HG03095 (cell line): ENCODE results near the gene CD9.
"Not testable (repeated sequence)": the region's sequence is repeated elsewhere in the genome, so short reads cannot be mapped to it uniquely, and the experiment has no call there.

Experiments used
- ATAC-seq: cut with Tn5 transposase; IDR thresholded peaks from one replicate; pipeline ENCODE4 v1.9.1; 2021; ENCODE audit warnings: moderate library complexity; ENCODE audit not compliant: unreplicated experiment

Gene CD9

DNA sequence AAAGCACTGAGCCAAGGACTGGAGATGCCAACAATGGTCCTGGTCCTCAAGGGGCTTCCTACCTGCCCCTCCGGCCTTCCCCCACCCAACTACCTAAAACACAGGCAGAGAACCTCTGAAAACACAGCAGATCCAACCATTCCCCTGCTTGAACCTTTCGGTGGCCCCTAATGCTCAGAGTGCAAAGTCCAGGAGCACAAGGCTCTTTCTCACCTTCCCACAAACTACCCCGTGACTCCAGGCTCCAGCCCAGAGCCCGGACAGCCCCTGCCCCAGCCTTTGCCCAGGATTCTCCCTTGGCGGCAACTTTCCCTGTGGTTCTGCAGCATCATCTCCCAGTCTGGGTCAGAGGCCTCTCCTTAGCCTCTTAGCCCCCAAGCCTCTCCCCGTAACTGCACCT lies 1.6 kb upstream of the CD9 start:
- no peak for ATAC-seq

DNA sequence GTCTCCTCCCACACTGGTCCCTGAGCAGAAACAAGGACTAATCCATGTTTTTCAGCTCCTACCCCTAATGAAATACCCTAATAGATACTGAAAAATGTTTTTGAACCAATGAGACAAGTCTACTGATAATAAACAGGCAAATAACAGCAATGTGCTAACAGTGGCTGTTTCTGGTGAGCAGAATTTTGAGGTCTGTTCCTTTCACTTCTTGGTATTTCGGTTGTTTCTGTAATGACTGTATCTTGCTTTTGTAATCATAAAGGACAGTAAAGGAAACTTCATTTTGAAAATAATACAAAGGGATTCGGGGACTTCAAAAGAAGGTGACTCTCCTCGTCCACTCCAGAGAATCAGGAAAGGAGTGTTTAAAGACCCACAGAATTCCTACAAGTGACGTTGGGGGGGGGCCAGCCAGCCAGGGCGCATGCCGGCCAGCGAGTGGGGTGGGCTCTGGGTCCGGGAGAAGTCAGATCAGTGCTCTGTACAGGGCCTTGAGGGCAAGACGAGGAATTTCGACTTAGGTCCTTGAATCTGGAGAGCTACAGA lies 1.1 kb upstream of the CD9 start:
- no peak for ATAC-seq

- no peak for ATAC-seq
Measured at GRCh38 chr12:6199531-6200255, 507 bp upstream of the CD9 start.

- no peak for ATAC-seq
Measured at GRCh38 chr12:6201213-6201608, 1.0 kb downstream of the CD9 start.

DNA sequence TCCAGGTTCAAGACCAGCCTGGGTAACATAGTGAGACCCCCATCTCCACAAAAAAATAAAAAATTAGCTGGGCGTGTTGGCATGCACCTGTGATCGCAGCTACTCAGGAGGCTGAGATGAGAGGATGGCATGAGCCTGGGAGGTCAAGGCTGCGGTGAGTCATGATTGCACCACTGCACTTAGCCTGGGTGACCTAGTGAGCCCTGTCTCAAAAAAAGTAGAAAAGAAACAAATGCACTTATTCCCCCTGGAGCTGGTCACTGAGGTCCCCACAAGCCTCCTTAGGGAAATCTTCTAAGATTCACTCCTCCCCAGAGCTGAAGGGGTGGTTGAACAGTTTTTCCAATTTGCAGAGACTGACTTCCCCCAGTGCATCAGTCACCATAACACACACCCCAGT lies 1.6 kb downstream of the CD9 start:
- no peak for ATAC-seq

DNA sequence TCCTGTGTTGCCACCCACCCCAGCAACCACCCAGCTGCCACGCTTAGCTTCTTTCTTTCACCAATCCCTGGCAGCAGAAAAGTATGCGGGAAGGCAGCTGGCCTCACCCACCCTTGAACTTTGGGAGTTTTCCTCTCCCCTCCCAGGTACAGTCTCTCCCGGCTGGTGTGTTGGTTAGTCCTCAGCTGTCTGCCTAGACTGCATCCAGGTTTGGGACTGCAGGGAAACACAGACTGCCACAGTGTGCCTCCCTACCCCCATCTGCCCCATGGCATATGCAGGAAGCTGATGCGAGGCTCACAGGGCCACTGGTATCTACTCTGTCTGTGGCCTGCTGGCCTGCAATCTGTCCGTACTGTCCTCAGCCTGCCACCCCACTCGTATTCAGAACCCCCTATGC lies 2.1 kb downstream of the CD9 start:
- ATAC-seq, result no peak

- ATAC-seq, result no peak
Measured at GRCh38 chr12:6202846-6203245, 2.6 kb downstream of the CD9 start.

- ATAC-seq, result no peak
Measured at GRCh38 chr12:6203601-6204000, 3.4 kb downstream of the CD9 start.

GRCh38 chr12:6204533-6205143 lies 4.4 kb downstream of the CD9 start:
- ATAC-seq, result no peak

- no peak for ATAC-seq
Measured at GRCh38 chr12:6205144-6205539, 4.9 kb downstream of the CD9 start.

- no peak for ATAC-seq
Measured at GRCh38 chr12:6205761-6206160, 5.6 kb downstream of the CD9 start.

GRCh38 chr12:6206327-6206726 lies 6.1 kb downstream of the CD9 start:
- no peak for ATAC-seq

DNA sequence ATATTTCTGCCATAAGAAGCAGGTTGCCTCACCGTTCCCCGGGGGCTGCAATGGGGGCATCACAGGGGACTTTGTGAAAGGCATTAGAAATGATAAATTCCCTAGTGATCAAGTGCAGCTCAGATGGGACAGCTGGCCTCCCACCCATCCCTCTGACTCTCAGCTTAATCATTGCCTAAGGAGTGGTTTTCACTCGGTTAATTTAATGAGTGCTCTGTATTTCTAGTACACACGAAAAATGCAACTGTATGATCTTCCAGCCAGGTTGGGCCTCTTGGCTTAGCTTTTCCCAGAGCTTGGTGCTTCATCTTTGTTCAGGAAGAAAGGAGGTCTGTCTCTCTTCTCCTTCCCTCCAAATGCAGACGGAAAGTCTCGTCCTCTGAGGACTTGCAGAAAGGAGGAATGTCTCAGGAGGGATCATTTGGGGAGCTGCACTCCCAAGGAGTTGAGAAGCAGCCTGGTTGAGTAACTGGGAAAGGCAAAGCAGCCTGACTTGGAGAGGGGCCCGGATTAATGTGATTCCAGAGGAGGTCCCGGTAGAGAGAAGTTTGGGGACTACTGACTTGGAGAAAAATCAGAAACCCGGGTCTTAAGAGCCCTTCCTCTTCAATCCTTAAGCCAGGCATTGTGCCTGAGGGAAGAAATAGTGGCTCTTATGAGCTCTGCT lies 7.2 kb downstream of the CD9 start:
- no peak for ATAC-seq

DNA sequence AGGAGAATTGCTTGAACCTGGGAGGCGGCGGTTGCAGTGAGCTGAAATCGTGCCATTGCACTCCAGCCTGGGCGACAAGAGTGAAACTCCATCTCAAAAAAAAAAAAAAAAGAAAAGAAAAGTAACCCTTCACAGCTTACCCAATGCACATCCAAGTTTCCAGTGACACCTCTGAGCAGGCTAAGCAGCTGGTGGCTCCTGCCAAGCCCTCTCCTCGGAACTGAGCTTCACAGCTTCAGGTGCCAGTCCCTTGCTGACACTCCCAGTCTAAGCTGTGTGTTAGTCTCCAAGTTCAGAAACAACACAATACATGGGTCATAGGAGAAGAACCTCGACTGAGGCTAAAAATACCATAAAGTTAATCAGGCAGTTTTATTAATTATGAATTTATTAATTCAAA lies 7.9 kb downstream of the CD9 start:
- no peak for ATAC-seq

- ATAC-seq, result not testable (repeated sequence)
Measured at GRCh38 chr12:6209428-6209827, 9.2 kb downstream of the CD9 start.

- ATAC-seq, result no peak
Measured at GRCh38 chr12:6211421-6211869, 11.2 kb downstream of the CD9 start.

GRCh38 chr12:6212086-6212485 lies 11.9 kb downstream of the CD9 start:
- ATAC-seq, result no peak

GRCh38 chr12:6213969-6214368 lies 13.8 kb downstream of the CD9 start:
- no peak for ATAC-seq

DNA sequence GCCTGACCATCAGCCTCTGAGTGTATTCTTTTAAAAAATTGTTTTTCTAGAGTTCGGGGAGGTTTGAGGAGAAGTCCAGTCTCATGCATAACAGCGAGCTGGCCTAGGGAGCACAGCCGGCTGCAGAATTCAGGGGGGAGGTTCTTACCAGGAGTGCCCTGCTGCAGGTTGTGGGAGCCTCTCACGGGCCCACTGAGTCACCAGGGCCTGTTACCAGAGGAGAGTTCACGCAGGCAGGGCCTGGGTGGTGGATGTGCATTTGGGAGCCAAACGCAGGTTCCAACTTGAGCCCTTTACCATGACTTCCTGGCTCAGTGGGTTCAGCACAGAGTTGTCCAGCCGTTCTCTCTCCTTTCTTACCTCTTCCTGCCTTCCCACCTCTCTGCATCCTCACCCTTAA lies 14.4 kb downstream of the CD9 start:
- no peak for ATAC-seq

- ATAC-seq, result no peak
Measured at GRCh38 chr12:6215120-6215807, 15.1 kb downstream of the CD9 start.

- ATAC-seq, result no peak
Measured at GRCh38 chr12:6215932-6216494, 15.8 kb downstream of the CD9 start.
